ENCODE results near the gene ISYNA1. TPM values are rescaled to one million over a fixed set of nuclear protein-coding genes. Genes with fewer than 3 reads are reported as not detected.

Gene ISYNA1
- total RNA-seq, 4 donors from 2014 or later: 5.1 to 29.1 (median 7.8) TPM

- H3K4me3 ChIP-seq: no peak overlapping the region
- ATAC-seq (no peak), DNase-seq (peak in 1 of 2 donors; percentile 35)
- H3K27ac ChIP-seq: no peak overlapping the region
- H3K4me1 ChIP-seq: peaks cover 0 to 10% of the 10 kb centered on the region in 2 donors
- no peaks in the 10 kb centered on the region for H3K36me3 ChIP-seq
- in situ Hi-C loops (cut with MboI; ENCODE audit: low sequenced_read_pairs in 4 of 4): no loop called here
- no peaks in the 10 kb centered on the region for H3K27me3 ChIP-seq
- intact Hi-C loops (cut with DNase I; ENCODE audit: low total_unique reads): loop anchor here (5.0 kb wide), 1 partner anchor 40 kb away; no protein-coding TSS in a partner anchor
- no peaks in the 10 kb centered on the region for H3K9me3 ChIP-seq
- TF ChIP-seq POLR2A (IDR thresholded peaks at IDR 0.05) (no peak), CTCF (IDR thresholded peaks at IDR 0.05 in 4 of 5, conservative IDR thresholded peaks at IDR 0.05 in 1 of 5) (no peak)
Measured at GRCh38 chr19:18392417-18392816, 45.5 kb downstream of the ISYNA1 start.

- peaks cover 0 to 6% of the 10 kb centered on the region in 2 donors for H3K4me1 ChIP-seq
- intact Hi-C loops (cut with DNase I; ENCODE audit: low total_unique reads) (loop anchor here (5.0 kb wide), 1 partner anchor 39 kb away; no protein-coding TSS in a partner anchor), in situ Hi-C loops (cut with MboI; ENCODE audit: low sequenced_read_pairs in 4 of 4) (no loop called here)
- H3K27ac ChIP-seq: no peak overlapping the region
- H3K4me3 ChIP-seq: no peak overlapping the region
- TF ChIP-seq CTCF (IDR thresholded peaks at IDR 0.05 in 4 of 5, conservative IDR thresholded peaks at IDR 0.05 in 1 of 5): no peak
- no peak for TF ChIP-seq POLR2A (IDR thresholded peaks at IDR 0.05)
- no peaks in the 10 kb centered on the region for H3K9me3 ChIP-seq
- ATAC-seq (no peak), DNase-seq (no peak)
- no peaks in the 10 kb centered on the region for H3K36me3 ChIP-seq
- H3K27me3 ChIP-seq: no peaks in the 10 kb centered on the region
Measured at GRCh38 chr19:18391509-18392075, 46.3 kb downstream of the ISYNA1 start.

- intact Hi-C loops (cut with DNase I; ENCODE audit: low total_unique reads): loop anchor here (5.0 kb wide), 1 partner anchor 38 kb away; no protein-coding TSS in a partner anchor
- Histone ChIP-seq H3K9me3 (no peaks in the 10 kb centered on the region), H3K27ac (no peak overlapping the region), H3K4me1 (peaks cover 0 to 9% of the 10 kb centered on the region in 2 donors), H3K36me3 (no peaks in the 10 kb centered on the region), H3K4me3 (no peak overlapping the region), H3K27me3 (peaks cover 0 to 6% (median 0%) of the 10 kb centered on the region in 3 donors)
- DNase-seq (no peak), ATAC-seq (no peak)
- in situ Hi-C loops (cut with MboI; ENCODE audit: low sequenced_read_pairs in 4 of 4): no loop called here
- TF ChIP-seq POLR2A (IDR thresholded peaks at IDR 0.05) (no peak), CTCF (IDR thresholded peaks at IDR 0.05 in 4 of 5, conservative IDR thresholded peaks at IDR 0.05 in 1 of 5) (no peak)
Measured at GRCh38 chr19:18390065-18390907, 47.6 kb downstream of the ISYNA1 start.

GRCh38 chr19:18389726-18390064, 48.2 kb downstream of the ISYNA1 start:
- peaks cover 0 to 9% of the 10 kb centered on the region in 2 donors for H3K4me1 ChIP-seq
- peaks cover 0 to 11% (median 0%) of the 10 kb centered on the region in 3 donors for H3K27me3 ChIP-seq
- H3K9me3 ChIP-seq: no peaks in the 10 kb centered on the region
- TF ChIP-seq POLR2A (IDR thresholded peaks at IDR 0.05) (no peak), CTCF (IDR thresholded peaks at IDR 0.05 in 4 of 5, conservative IDR thresholded peaks at IDR 0.05 in 1 of 5) (no peak)
- DNase-seq (no peak), ATAC-seq (no peak)
- intact Hi-C loops (cut with DNase I; ENCODE audit: low total_unique reads): loop anchor here (5.0 kb wide), 1 partner anchor 37 kb away; no protein-coding TSS in a partner anchor
- H3K27ac ChIP-seq: no peak overlapping the region
- in situ Hi-C loops (cut with MboI; ENCODE audit: low sequenced_read_pairs in 4 of 4): no loop called here
- no peaks in the 10 kb centered on the region for H3K36me3 ChIP-seq
- H3K4me3 ChIP-seq: no peak overlapping the region
